Measurements from ENCODE around the gene DCAKD. TPM values are rescaled to one million over a fixed set of nuclear protein-coding genes. Genes with fewer than 3 reads are reported as not detected.
A peak's percentile ranks its signal among the peaks of the same experiment; 100 is the strongest.

DCAKD gene
- total RNA-seq, 4 donors from 2014 or later = 50.3 to 68.8 (median 57.9) TPM

DNA sequence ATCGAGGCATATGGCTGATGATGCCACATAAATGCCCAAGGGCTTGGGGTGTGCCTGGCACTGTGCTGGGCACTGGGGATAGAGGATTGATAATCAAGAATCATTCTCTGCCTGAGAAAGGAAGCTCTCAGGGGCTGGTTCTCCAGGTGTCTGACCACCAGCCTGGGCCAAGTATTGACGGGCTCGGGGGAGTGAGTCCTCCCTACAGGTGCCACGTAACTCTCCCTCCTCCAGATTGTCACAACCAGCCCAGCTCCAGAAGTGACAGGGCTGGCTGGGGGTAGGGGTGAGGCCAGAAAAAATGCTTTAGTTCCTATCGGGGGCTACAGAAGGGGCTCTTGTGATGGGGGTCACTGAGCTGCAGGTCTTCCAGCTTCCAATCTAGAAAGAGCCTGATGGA, 72.6 kb downstream of the DCAKD start:
- H3K4me3 ChIP-seq = no peak overlapping the region
- H3K4me1 ChIP-seq = peaks cover 52 to 60% (median 58%) of the 10 kb centered on the region in 4 donors
- TF ChIP-seq EP300 (IDR thresholded peaks at IDR 0.05) = no peak
- TF ChIP-seq POLR2A (IDR thresholded peaks at IDR 0.05; ENCODE audit: low read depth) = no peak
- TF ChIP-seq POLR2AphosphoS5 (IDR thresholded peaks at IDR 0.05) = no peak
- TF ChIP-seq, protein P1, sequence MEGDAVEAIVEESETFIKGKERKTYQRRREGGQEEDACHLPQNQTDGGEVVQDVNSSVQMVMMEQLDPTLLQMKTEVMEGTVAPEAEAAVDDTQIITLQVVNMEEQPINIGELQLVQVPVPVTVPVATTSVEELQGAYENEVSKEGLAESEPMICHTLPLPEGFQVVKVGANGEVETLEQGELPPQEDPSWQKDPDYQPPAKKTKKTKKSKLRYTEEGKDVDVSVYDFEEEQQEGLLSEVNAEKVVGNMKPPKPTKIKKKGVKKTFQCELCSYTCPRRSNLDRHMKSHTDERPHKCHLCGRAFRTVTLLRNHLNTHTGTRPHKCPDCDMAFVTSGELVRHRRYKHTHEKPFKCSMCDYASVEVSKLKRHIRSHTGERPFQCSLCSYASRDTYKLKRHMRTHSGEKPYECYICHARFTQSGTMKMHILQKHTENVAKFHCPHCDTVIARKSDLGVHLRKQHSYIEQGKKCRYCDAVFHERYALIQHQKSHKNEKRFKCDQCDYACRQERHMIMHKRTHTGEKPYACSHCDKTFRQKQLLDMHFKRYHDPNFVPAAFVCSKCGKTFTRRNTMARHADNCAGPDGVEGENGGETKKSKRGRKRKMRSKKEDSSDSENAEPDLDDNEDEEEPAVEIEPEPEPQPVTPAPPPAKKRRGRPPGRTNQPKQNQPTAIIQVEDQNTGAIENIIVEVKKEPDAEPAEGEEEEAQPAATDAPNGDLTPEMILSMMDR (IDR thresholded peaks at IDR 0.05) = no peak
- H3K36me3 ChIP-seq = no peaks in the 10 kb centered on the region
- intact Hi-C loops (cut with DNase I) = no loop called here
- DNase-seq (ENCODE audit: extremely low spot score) = no peak
- H3K27ac ChIP-seq (replicated peaks in 1 of 4) = peak overlapping the region; percentile 67 to 78 (median 74)
- no peaks in the 10 kb centered on the region for H3K27me3 ChIP-seq
- WGBS = 83% methylated on average over 3 of the region's 5 CpGs
- no peaks in the 10 kb centered on the region for H3K9me3 ChIP-seq

- peak overlapping the region; percentile 67 to 78 (median 74) for H3K27ac ChIP-seq (replicated peaks in 1 of 4)
- no peaks in the 10 kb centered on the region for H3K9me3 ChIP-seq
- intact Hi-C loops (cut with DNase I) = no loop called here
- H3K4me1 ChIP-seq = peaks cover 52 to 60% (median 58%) of the 10 kb centered on the region in 4 donors
- H3K27me3 ChIP-seq = no peaks in the 10 kb centered on the region
- no peak for DNase-seq (ENCODE audit: extremely low spot score)
- TF ChIP-seq, protein P1 (IDR thresholded peaks at IDR 0.05) = no peak
- no peak for TF ChIP-seq EP300 (IDR thresholded peaks at IDR 0.05)
- TF ChIP-seq POLR2A (IDR thresholded peaks at IDR 0.05; ENCODE audit: low read depth) = no peak
- TF ChIP-seq POLR2AphosphoS5 (IDR thresholded peaks at IDR 0.05) = no peak
- H3K4me3 ChIP-seq = no peak overlapping the region
- 44% methylated on average over 6 of the region's 7 CpGs for WGBS
- no peaks in the 10 kb centered on the region for H3K36me3 ChIP-seq
Observed at GRCh38 chr17:44977814-44978550, 73.5 kb downstream of the DCAKD start.

DNA sequence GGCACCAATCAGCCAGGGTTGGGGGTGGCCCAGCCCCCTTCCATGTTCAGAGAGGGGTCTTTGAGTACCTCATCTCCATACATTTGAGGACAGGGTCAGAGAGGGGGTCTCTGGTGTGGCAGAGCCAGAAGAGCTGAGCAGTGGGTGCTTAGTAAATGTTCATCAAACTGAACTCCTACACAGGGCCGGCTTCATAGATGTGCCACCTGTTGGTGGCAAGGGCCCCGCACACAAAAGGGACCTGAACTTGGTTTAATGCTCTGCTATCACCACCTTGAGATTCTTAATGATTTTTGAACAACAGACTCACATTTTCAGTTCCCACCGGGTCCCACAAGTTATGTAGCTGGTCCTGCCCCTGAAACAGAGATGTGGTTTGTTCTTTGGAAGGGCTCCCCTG, 74.4 kb downstream of the DCAKD start:
- Histone ChIP-seq H3K9me3 (no peaks in the 10 kb centered on the region), H3K4me3 (no peak overlapping the region), H3K27ac (replicated peaks in 1 of 4) (peak overlapping the region; percentile 67 to 78 (median 74)), H3K27me3 (no peaks in the 10 kb centered on the region), H3K36me3 (no peaks in the 10 kb centered on the region), H3K4me1 (peaks cover 51 to 64% (median 58%) of the 10 kb centered on the region in 4 donors)
- 64% methylated on average over 3 of the region's 3 CpGs for WGBS
- DNase-seq (ENCODE audit: extremely low spot score) = no peak
- intact Hi-C loops (cut with DNase I) = no loop called here
- TF ChIP-seq EP300 (IDR thresholded peaks at IDR 0.05) = no peak
- no peak for TF ChIP-seq POLR2A (IDR thresholded peaks at IDR 0.05; ENCODE audit: low read depth)
- no peak for TF ChIP-seq POLR2AphosphoS5 (IDR thresholded peaks at IDR 0.05)

GRCh38 chr17:44976206-44976605, 75.2 kb downstream of the DCAKD start:
- no peaks in the 10 kb centered on the region for H3K9me3 ChIP-seq
- WGBS = 89% methylated on average over 5 of the region's 13 CpGs
- peaks cover 43 to 56% (median 49%) of the 10 kb centered on the region in 4 donors for H3K4me1 ChIP-seq
- H3K4me3 ChIP-seq = no peak overlapping the region
- TF ChIP-seq EP300 (IDR thresholded peaks at IDR 0.05) (no peak), POLR2AphosphoS5 (IDR thresholded peaks at IDR 0.05) (no peak), POLR2A (IDR thresholded peaks at IDR 0.05; ENCODE audit: low read depth) (no peak)
- TF ChIP-seq, protein P1 (IDR thresholded peaks at IDR 0.05) = no peak
- H3K27me3 ChIP-seq = no peaks in the 10 kb centered on the region
- H3K27ac ChIP-seq (replicated peaks in 1 of 4) = peak overlapping the region in 1 of 4 donors; percentile 77
- DNase-seq (ENCODE audit: extremely low spot score) = no peak
- no peaks in the 10 kb centered on the region for H3K36me3 ChIP-seq
- intact Hi-C loops (cut with DNase I) = no loop called here

Small RNA genes lying within 50 kb of the gene (small RNA-seq; reads per million reads assigned to genes)
- gene AC015936.2 = 0 reads per million in 3 donors
- 0 reads per million in 3 donors for gene RF00019

Other genes with a start within 250 kb of the DCAKD start
- gene GJC1, start 221.3 kb downstream of the DCAKD start, total RNA-seq = 10 to 100 TPM; 26.5 to 61.9 (median 37.4) TPM
- gene HIGD1B, start 203.7 kb downstream of the DCAKD start, total RNA-seq = 1 to 10 TPM; 3.3 to 7.4 (median 4.9) TPM
- 10 to 100 TPM; 46.0 to 49.7 (median 48.3) TPM for gene EFTUD2, start 152.2 kb downstream of the DCAKD start, total RNA-seq
- gene GFAP, start 136.1 kb downstream of the DCAKD start, total RNA-seq = 1 to 10 TPM in 2 of 4 donors, not detected in 2; 1.2 to 2.8 TPM
- under 1 TPM in 1 of 4 donors, not detected in 3; 0.17 TPM for gene KIF18B, start 103.9 kb downstream of the DCAKD start, total RNA-seq
- gene C1QL1, start 83.3 kb downstream of the DCAKD start, total RNA-seq = 10 to 100 TPM in 1 of 4 donors, 1 to 10 TPM in 3; 3.7 to 10.1 (median 6.3) TPM
- 10 to 100 TPM; 58.5 to 79.3 (median 65.1) TPM for gene NMT1, start 9.7 kb upstream of the DCAKD start, total RNA-seq
- 100 to 1,000 TPM in 2 of 4 donors, 10 to 100 TPM in 2; 49.4 to 154 (median 106) TPM for gene PLCD3, start 80.9 kb upstream of the DCAKD start, total RNA-seq
- 10 to 100 TPM; 20.9 to 34.8 (median 23.5) TPM for gene ACBD4, start 84.1 kb upstream of the DCAKD start, total RNA-seq
- gene HEXIM1, start 96.8 kb upstream of the DCAKD start, total RNA-seq = 10 to 100 TPM; 32.1 to 58.2 (median 45.3) TPM
- gene HEXIM2, start 110.2 kb upstream of the DCAKD start, total RNA-seq = 1 to 10 TPM; 4.0 to 8.4 (median 7.0) TPM
- gene FMNL1, start 170.3 kb upstream of the DCAKD start, total RNA-seq = 10 to 100 TPM; 11.0 to 26.7 (median 19.6) TPM
- gene SPATA32, start 210.5 kb upstream of the DCAKD start, total RNA-seq = not detected